ENCODE results near the gene RTF2.

RTF2 gene, protein sequence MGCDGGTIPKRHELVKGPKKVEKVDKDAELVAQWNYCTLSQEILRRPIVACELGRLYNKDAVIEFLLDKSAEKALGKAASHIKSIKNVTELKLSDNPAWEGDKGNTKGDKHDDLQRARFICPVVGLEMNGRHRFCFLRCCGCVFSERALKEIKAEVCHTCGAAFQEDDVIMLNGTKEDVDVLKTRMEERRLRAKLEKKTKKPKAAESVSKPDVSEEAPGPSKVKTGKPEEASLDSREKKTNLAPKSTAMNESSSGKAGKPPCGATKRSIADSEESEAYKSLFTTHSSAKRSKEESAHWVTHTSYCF

DNA sequence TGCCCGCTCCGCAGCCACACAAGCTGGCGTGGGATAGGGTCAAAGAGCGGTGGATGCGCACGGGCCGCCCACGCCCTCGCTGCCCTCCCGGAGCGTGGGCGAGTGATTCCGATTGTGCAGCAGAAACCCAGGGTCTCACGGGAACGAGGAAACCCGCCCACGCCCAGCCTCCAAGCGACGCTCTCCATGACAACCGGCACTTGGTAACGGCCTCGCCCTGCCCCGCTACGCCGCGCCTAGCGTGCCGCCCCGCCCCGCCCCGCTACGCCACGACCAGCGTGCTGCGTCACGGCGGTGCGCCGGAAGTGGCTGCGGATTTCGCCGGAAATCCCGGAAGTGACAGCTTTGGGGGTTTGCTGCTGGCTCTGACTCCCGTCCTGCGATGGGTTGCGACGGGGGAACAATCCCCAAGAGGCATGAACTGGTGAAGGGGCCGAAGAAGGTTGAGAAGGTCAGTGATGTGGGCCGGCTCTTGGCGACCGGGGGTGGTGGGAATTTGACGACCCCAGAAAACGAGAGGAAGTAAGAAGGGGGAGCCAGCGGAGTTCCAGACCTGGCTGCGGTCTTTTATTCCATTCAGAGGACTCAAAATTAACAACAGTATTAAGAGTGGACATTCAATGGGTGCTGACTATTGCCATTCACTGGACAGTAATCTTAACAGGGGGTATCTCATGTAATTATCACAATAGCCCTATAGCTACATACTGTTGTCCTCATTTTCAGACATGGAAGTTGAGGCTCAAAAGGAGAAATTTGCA, at the start of gene RTF2:
RTF2 (plus strand) TSS at position 312 of the 761 bp plus-strand sequence; CDS start at position 383, 71 bp downstream.
- peak; percentile 95 for DNase-seq

DNA sequence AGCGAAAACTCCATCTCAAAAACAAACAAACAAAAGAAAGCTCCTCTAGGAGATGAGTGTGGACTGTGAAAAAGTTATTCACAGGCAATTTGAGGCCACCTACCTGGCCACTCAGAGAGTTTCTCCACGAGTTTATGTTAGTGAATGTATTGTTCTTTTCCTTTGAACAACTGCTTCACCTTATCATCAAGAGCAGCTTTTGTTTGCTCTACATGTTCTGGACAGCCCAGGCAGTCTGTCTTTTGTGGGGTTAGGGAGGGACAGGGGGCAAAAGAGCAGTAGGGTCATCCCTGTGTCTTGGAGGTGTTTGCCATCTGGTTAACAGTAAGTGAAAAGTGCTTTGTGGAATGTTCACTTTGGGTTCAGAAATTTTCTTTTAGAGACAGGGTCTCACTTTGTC, 48.4 kb upstream of the RTF2 start:
- DNase-seq: no peak

DNA sequence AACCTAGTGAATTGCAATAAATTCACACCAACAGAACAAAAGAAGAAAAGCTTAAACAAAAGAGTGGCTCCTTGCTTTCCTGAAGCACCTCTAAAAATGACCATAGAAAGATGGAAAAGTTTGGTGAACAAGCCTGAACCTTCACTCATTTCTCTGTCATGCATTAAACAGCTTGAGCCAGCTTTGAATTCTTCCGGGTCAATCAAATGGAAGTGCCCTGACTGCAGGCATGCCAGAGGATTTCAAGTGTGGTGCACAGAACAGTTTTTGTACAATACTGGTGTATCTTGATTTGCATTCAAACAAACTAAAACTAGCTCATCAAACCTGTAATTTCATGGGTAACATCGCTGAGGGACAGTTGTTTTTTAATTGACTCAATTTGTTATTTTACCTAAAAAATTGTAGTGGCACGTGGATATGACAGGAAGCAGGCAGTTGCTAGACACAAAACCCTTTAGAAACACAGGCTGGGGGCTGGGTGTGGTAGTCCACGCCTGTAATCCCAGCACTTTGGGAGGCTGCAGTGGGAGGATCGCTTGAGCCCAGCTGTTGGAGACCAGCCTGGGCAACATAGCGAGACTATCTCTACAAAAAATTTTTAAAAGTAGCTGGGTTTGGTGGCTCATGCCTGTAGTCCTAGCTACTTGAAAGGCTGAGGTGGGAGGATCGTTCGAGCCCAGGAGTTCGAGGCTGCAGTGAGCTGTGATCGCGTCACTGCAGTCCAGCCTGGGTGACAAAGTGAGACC, 47.3 kb upstream of the RTF2 start:
- no peak for DNase-seq

DNA sequence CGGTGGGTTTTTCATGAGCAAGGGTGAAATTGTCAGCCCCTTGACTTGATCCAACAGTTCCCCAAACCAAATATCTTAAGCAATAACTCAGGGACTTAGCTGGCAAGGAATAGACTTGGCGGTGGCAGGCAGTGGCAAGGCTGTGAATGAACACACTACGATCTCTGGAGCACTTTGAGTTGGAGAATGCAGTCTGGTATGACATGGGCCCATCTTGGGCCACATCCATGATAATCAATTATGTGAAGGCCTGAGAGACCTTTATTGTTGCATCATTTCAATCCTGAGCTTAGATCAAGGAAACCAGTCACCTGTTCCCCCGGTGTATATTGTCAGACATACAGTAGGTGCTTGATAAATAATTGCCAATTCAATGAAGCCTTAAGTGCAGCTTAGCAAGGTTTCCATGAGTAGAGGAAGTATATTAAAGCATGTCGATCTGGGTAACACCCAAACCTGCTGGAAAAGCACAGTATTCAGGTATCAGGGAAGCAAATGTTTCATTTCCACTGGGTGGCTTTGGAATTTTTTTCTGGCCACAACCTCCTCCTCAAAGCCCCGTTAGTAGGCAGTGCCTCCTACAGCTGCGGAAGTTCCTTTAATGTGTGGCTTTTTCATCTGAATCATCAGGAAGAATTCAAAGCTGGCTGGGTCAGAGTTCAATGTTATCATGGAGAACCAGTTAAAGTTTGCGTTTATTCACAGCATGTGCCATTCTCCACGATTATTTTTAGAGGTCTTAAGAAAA, 46.2 kb upstream of the RTF2 start:
- no peak for DNase-seq

DNA sequence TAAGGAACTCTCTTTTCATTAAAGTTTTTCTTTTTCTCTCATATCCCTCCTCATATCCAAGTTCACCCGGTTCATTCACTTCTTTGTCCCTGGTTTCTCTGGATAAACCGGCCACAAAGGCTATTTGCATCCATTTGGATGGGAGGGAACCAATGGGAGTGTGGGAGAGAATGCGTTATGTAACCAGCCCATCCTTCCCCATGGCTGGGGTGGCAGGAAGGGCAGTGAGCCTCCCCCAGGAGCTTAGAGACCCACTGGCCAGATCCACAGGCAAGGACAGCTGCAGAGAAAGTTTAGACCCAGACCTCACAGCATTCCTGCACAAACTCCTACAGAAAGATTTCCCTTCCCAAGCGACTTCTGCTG, 45.6 kb upstream of the RTF2 start:
- no peak for DNase-seq

DNA sequence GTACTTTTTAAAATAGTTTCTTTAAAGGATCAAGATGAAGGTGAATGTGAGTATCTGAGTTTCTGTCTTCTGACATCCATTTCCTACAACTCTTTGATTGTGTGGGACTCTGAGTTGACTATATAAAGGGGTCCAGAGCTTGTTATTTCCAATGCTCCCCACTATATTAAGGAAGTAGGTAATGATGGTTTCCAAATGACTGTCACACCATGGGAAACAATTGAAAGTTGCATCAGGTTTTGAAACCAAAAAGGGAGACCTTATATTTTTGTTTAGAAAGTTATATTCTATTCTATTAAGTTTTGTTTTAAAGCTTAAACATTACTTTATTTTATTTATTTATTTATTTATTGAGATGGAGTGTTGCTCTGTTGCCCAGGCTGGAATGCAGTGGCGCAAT, 45.2 kb upstream of the RTF2 start:
- DNase-seq: no peak

DNA sequence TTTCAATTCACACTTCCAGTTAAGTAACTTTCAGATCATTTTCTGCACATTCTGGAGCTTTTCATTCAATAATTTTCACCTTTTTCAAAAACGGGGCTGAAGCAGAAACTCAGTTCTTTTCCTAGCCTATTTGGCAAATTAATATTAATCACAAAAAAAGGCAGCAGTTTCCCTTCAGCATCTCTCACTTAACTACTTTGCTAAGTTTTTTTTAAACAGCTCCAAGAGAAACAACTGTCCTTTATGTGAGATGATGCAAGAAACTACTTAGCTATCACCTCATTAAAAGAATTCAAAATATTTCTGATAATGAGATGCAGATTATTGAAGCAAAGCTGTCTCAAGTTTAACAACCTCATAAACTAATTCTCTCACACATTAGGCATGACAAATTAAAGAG, 44.5 kb upstream of the RTF2 start:
- no peak for DNase-seq

DNA sequence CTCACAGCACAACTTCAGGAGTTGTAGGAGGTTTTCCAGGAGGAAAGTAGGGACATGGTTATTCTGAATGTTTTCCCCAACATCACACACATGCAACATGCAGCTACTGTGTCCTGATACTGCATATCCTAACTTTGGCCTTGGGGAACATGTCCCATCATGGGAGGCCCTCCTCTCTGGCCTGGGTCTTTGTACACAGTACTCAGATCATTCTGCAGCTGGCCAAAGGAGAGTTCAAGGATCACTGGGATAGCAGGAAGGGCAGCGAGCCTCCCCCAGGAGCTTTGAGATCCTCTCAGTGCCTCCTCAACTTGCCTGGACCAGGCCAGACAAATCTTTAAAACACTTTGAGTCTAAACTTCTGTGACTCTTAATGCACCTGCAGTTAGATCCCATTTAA, 43.5 kb upstream of the RTF2 start:
- no peak for DNase-seq

DNA sequence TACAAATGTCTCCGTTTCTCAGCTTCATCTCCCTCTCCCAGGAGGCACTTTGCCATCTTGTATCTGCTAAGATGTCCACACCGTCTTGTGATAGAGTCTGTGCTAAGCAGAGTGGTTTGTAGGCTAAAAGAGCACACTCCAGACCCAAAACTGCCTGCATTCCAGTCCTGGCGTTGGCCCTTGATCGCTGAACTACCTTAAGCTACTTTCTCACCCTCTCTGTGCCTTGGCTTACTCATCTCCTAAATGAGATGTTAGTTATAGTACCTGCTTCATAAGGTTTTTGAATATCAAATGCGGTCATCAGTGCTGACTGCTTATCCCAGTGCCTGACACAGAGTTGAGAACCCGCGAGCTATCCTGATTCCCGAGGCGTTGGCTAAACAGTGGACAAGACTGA, 42.4 kb upstream of the RTF2 start:
- no peak for DNase-seq

DNA sequence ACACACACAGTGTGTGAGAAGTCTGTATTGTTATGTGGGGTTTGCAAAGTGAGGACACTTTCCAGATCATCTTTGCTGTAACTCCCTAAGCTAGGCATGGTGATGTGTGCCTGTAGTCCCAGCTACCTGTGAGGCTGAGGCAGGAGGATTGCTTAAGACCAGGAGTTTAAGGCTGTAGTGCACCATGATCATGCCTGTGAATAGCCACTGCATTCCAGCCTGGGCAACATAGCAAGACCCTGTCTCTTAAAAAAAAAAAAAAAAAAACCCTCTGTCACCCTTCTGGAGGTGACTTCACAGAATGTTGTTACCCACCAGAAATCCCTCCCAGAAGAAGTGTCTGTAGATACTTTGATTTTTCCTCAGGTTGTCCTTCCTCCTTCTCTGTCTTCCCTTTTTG, 41.5 kb upstream of the RTF2 start:
- DNase-seq: no peak

DNA sequence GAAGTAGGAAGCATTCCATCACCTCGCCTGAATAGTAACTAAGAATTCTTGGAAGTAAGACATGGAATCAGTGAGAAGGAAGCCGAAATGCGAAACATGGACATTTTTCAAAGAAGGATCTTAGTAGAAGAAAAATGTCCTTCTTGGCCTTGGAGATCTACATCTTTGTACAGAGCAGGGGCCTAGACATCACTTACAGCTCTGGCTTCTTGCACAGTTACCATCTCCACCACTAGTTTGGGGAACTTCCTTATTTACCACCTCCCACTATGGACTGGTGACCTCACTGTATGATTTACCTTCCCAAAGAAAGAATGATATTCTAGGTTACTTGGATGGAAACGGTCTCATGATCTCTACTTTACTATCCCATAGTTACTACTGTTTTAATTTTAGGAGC, 40.6 kb upstream of the RTF2 start:
- DNase-seq: no peak

DNA sequence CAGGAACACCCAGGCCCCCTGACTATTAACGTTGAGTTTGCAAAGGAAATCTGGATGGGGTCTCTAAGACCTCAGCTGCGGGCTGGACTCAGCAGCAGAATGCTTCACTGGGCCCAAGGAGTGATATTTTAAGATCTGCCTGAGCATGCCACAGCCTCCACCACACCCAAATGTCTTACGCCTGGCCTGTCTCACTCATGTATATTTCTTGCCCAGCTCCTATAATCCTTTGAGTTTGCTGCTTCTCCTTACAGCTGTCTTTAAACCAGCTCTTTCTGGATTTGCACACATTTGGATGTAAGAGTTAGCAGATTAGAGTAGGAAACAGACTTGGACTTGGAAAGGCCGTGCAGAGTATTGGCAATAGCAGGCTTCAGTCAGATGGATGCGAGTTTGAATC, 40.0 kb upstream of the RTF2 start:
- no peak for DNase-seq

DNA sequence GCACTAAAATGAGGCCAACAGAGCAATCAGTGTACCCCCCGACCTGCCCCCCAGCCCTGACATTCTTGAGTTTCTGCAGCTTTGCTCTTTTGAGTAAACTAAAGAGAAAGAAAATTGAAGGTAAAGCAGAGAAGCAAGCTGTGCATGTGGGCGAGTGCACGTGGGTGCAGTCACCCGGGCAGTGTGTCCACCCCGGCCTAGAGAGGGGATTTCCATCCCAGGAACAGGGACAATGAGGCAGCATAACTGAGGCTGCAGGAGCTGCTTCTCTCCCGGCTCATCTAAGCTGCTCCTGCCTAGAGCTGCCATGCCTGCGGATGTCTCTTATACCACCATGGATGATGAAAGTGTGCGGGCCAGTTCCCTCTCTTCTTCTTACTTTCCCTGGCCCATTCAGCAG, 39.5 kb upstream of the RTF2 start:
- DNase-seq: no peak

DNA sequence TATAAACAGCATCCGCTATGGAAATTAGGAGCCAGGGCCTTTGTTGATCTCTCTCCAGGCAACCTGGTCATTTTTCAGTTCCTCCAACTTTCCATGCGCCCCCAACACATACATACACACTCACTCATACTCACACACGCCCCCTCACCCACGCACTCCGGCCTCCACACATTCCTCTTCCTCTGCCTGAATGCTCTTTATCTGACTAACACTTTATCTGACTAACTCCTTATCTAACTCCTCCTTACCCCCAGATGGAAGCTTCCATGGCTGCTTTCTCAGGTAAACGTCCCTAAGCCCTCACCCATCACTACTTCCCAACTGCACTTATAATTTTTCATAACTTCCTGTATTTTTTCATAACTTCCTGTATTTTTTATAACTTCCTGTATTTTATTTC, 38.9 kb upstream of the RTF2 start:
- peak; percentile 26 for DNase-seq

DNA sequence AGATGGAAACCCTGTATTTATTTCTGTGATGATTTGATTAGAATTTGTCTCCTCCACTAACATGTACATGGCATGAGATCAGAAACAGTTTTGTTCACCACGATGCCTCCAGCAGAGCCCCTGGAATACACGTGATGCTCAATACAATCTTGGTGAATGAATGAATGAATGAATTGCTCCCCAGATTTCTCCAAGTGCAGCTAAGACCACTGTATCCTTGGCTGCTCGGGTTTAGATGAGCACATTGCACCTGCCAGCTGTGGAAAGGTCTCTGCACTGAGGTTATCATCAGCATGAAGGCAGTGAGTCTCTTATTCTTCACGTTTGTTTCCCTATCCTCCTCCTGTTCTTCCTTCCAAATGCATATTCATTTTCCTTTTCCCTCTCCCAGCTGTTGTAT, 38.5 kb upstream of the RTF2 start:
- DNase-seq: no peak

DNA sequence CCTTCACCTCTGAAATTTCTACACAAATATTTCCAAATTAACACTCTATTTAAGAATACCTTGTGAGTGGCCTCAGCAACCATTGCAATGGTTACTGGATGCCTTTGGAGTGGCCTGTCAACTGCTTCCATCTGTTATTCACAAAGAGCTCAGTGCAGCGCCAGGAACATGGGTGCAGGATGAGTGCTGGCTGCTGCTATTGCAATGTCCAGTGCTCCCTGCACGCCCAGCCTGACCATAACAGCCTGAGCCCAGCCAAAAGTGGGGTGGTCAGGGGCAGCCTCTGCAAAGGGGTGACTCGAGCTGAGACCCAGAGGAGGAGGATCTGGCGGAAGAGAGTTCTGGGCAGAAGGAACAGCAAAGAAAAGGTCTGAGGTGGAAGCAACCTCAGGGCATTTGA, 38.0 kb upstream of the RTF2 start:
- DNase-seq: no peak

DNA sequence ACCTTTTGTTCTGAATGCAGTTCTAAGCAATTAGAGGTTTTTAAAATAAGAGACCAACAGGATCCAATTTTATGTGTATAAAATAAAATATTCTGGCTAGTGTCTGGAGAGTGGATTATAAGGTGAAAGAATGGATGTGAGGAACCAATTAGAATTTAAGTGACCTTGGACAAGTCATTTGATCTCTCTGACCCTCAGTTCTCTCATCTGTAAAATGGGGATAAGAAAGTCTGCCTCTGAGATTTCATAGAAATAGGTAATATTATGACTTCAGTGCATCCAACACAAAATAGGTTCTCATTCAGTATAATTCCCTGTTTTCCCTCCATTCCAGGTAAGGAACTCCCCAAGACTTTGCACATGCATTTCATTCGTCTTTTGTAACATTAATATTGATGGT, 37.5 kb upstream of the RTF2 start:
- no peak for DNase-seq

DNA sequence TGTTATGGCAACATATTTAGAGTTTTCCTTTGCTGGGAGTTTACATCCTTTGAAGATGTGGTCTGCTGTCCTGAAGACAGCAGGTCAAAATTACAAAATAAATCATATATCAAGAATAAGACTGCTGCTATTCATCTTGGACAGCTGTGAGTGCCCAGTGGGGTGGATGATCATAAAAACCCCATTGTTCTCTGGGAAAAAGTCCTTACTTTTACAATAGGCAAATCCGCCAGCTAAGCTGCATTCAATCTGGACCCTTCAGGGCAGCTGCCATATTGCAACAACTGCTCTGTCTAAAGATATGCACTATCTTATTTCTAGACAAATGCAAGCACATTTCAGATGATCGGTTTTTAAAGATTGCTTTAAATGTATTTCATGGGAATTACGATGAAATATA, 37.0 kb upstream of the RTF2 start:
- no peak for DNase-seq

DNA sequence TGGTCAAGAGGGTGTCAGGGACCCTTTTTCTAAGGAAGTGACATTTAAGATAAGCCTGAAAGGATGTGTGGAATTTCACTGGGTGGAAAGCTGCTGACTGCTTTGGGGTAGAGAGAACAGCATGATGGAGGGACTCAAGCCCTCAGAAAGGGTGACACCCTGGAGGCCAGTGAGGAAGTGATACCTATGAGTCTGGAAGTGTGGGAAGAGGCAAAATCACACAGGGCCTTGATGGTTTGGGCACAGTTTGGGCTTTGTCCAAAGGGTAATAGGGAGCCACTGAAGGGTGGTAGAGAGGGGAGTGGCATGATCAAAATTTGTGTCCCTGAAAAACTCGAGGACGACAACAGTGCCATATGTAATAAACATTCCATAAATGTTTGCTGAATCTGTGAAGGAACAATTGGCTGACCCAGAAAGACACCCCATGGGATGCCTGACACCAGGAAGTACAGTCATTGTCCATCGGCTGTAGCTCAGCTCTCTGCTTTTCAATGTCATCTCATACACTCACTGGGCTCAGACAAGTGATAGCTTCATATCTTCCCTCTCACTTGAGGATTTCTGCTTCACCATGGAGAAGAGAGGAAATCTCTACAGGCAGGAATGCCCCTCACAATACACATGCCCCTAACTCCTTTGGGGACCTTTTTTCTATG, 35.1 kb upstream of the RTF2 start:
- DNase-seq: no peak

DNA sequence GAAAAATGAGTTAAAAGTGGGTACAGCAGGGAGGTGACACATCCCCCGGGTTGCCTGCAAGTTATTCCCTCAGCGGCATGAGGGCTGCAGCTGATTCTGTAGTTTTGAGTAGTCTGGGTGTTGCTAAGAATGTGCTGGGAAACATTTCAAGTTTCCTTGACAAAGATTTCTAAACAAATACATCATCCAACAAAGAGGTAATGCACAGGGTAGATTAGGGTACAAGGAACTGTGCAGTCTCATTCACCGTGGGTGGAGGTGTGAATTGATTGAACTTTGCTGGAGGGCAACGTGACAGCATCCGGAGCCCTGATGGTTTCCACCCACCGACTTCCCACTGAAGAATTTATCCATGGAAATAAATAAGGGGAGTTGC, 34.6 kb upstream of the RTF2 start:
- no peak for DNase-seq

DNA sequence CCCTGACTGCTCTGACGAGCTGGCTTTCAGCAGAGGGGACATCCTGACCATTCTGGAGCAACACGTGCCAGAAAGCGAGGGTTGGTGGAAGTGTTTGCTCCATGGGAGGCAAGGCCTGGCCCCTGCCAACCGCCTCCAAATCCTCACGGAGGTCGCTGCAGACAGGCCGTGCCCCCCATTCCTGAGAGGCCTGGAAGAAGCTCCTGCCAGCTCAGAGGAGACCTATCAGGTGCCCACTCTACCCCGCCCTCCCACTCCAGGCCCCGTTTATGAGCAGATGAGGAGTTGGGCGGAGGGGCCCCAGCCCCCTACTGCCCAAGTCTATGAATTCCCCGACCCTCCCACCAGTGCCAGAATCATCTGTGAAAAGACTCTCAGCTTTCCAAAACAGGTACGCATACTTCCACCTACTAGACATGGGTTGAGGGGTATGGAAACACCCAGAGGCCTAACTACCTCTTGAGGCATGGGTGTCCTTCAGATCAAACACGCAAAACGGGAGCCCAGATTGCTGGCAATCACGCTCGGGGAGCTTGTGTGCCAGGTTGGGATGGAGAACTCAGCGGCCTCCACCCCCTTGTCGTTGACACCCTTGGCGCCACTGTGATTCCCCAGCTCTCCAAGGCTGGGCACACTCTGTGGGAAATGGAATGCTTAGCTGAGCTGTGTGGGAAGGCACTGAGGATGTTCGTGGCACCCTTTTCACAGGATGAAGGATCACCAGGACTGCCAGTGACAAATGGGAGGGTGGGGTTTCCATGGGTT, 31.0 kb upstream of the RTF2 start:
- DNase-seq: no peak

DNA sequence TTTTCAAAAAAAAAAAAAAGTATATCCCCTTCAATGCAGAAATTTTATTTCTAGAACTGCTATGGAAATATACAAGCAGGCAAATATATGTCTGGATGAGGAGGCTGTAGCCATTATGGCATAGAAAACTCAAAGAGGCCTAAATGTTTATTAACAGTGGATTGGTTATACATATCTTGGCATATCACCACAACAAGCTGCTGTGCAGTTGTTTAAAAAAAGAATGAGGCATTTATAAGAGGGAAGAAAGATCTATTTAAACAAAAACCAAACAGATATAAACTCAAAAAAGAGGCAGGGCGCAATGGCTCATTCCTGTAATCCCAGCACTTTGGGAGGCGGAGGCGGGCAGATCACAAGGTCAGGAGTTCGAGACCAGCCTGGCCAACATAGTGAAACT, 30.1 kb upstream of the RTF2 start:
- no peak for DNase-seq
